Chondrocyte (in vitro differentiated cells): ENCODE measurements around the gene CFAP46. TPM values are rescaled to one million over a fixed set of nuclear protein-coding genes. Genes with fewer than 3 reads are reported as not detected.
A peak's percentile ranks its signal among the peaks of the same experiment; 100 is the strongest.

ENCODE experiments used
- DNase-seq: peaks from one replicate; pipeline ENCODE4 v3.0.0; 2021; ENCODE audit warnings: mixed read lengths, low spot score
- H3K27ac Mint-ChIP-seq: one replicate; pipeline ENCODE4 v1.8.0; 2021; ENCODE audit warnings: mild to moderate bottlenecking, moderate library complexity, mixed read lengths; ENCODE audit not compliant: unreplicated experiment
- H3K27me3 Mint-ChIP-seq: 2 replicates; pipeline ENCODE4 v1.8.0; 2021; ENCODE audit warnings: low read depth, mixed read lengths
- H3K36me3 Mint-ChIP-seq: 2 replicates; pipeline ENCODE4 v1.8.0; 2021; ENCODE audit warnings: low read depth, mixed read lengths
- H3K4me1 Mint-ChIP-seq: 2 replicates; pipeline ENCODE4 v1.8.0; 2021; ENCODE audit warnings: low read depth, mild to moderate bottlenecking, mixed read lengths
- H3K4me3 Mint-ChIP-seq: one replicate; pipeline ENCODE4 v1.8.0; 2021; ENCODE audit warnings: mild to moderate bottlenecking, moderate library complexity, mixed read lengths; ENCODE audit not compliant: unreplicated experiment
- H3K9me3 Mint-ChIP-seq: 2 replicates; pipeline ENCODE4 v1.8.0; 2021; ENCODE audit warnings: low read depth, mixed read lengths
- total RNA-seq: library from RNA; stranded (reverse); gene quantifications from 3 replicates; pipeline ENCODE4 v1.2.1, GENCODE V29; 2021
- TF ChIP-seq, protein P1 (sequence below): fragments of 200-600 bp; sonication (generic); IDR thresholded peaks from 2 replicates; pipeline ENCODE4 v1.5.0; 2021; ENCODE audit warnings: antibody characterized with exemption, mild to moderate bottlenecking, moderate library complexity

The CFAP46 gene
- total RNA-seq, 1 donor from 2014 or later = 0.92 TPM

DNA sequence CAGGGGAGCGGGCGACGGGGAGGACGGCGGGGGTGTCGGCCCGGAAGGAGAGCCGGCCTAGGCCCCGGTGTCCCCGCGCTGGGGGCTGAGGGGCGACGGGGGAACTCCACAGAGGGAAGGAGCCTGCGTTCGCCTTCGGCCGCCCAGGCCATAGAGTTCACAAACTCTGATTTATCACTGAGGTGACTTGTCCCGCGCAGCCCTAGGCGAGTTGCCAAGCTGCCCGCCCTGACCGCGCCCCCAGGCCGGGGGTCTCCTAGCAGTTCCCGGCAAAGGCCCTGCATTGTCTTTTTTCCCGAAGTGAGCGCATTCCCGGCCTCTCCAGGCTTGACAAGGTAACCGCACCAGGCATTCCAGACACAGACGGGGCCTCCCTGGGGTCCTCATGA is 153.5 kb downstream of the CFAP46 start:
- TF ChIP-seq, protein P1, sequence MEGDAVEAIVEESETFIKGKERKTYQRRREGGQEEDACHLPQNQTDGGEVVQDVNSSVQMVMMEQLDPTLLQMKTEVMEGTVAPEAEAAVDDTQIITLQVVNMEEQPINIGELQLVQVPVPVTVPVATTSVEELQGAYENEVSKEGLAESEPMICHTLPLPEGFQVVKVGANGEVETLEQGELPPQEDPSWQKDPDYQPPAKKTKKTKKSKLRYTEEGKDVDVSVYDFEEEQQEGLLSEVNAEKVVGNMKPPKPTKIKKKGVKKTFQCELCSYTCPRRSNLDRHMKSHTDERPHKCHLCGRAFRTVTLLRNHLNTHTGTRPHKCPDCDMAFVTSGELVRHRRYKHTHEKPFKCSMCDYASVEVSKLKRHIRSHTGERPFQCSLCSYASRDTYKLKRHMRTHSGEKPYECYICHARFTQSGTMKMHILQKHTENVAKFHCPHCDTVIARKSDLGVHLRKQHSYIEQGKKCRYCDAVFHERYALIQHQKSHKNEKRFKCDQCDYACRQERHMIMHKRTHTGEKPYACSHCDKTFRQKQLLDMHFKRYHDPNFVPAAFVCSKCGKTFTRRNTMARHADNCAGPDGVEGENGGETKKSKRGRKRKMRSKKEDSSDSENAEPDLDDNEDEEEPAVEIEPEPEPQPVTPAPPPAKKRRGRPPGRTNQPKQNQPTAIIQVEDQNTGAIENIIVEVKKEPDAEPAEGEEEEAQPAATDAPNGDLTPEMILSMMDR = no peak
- Mint-ChIP-seq H3K36me3 (no peaks in the 10 kb centered on the region), H3K4me3 (no peak overlapping the region), H3K27ac (no peak overlapping the region), H3K4me1 (no peaks in the 10 kb centered on the region), H3K27me3 (peaks cover 17% of the 10 kb centered on the region), H3K9me3 (no peaks in the 10 kb centered on the region)
- DNase-seq = no peak

DNA sequence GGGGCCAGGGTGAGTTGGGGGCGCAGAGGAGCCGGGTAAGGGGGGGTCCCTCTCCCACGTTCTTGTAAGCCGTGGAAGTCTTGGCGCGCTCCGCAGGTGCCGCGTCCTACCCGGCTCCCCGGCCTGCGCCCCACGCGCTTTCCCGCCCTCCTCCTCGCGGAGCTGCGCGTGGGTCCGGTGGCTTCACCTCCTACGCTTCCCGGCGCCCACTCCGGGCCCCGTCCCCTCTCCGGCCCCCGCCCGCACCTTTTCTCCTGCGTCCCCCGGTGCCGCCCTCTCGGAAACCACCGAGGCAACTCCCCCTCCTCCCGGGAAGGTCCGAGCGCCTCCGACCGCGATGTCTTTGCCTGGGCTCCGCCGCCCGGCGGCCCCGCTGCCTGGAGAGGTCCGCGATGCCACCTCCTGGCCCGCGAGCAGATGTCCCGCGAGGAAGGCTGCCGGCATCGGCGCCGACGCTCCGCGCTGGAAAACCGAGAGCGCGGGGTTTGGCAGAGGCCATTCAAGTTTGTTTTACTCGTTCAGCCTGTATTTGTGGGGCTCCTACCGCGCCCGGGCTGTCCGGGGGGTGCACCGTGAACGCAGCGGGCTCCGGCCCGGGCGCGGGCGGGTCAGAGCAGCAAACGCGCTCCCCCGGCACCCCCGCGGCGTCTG is 154.1 kb downstream of the CFAP46 start:
- no peak overlapping the region for H3K27ac Mint-ChIP-seq
- TF ChIP-seq, protein P1 = peak; percentile 66
- H3K36me3 Mint-ChIP-seq = peaks cover 3% of the 10 kb centered on the region
- H3K9me3 Mint-ChIP-seq = no peaks in the 10 kb centered on the region
- H3K4me1 Mint-ChIP-seq = no peaks in the 10 kb centered on the region
- H3K27me3 Mint-ChIP-seq = peaks cover 21% of the 10 kb centered on the region
- no peak for DNase-seq
- H3K4me3 Mint-ChIP-seq = no peak overlapping the region

DNA sequence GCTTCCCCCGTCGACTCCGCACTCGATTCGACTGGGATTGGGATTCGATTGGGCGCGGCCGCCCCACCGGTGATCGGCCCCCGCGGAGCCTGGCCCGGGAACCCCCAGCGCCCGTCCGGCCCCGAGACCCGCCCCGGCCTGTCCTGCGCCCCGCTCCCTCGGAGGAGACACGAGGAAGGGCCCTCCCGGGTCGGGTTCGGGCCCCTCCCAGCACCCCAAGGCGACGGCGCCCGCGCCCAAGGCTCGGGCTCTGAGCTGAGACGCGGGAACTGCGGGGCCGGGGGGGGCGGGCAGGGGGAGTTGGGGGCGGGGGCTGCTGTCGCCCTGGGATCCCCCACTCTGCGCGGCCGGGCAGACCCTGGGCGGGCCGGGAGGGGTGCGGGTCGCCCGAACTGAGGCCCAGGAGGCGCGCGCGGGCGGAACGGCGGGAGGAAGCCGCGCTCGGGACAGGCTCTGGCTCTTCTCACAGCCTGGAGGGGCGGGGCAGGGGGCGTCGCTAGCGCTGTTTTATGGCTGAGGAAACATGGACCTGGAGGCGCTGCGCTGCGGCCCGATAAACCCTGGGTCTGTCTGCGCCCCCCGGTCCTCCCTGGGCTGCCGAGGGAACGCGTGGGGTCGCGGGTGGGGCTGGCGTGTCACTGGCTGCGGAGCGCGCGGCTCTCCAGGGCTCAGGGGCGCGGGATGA is 154.7 kb downstream of the CFAP46 start:
- H3K9me3 Mint-ChIP-seq = no peaks in the 10 kb centered on the region
- peaks cover 9% of the 10 kb centered on the region for H3K36me3 Mint-ChIP-seq
- no peak overlapping the region for H3K27ac Mint-ChIP-seq
- peaks cover 17% of the 10 kb centered on the region for H3K27me3 Mint-ChIP-seq
- TF ChIP-seq, protein P1 = no peak
- no peaks in the 10 kb centered on the region for H3K4me1 Mint-ChIP-seq
- DNase-seq = no peak
- no peak overlapping the region for H3K4me3 Mint-ChIP-seq

DNA sequence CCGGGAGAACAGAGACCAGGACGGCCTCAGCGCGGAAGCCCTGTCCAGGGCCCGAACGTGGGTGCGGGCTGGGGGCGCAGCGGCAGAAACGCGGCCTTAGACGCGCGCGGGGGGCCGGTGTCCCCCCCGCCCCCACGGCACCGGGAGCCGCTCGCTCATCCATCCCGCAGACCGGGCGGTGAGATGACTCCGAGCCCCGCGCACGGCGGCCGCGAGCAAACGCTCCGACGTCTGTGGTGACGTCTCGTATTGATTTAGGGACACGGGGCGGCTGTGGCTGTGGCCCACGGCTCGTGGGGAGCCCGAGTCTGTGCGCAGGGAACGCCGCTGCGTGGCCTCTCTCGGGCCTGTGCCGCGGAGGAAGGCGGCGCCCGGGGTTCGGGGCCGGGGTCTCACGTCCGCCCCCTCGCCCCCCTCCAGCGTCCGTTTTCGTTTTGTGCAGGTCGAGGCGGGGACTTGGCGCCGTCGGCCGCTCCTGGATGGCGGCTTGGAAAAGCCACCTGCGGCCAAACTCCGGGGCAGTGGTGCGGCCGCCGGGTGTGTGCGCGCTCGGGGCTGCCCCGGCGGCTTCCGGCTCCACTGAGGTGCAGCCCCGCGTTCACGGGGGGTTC is 155.4 kb downstream of the CFAP46 start:
- Mint-ChIP-seq H3K4me1 (no peaks in the 10 kb centered on the region), H3K4me3 (no peak overlapping the region), H3K36me3 (peaks cover 10% of the 10 kb centered on the region), H3K9me3 (no peaks in the 10 kb centered on the region), H3K27me3 (peaks cover 17% of the 10 kb centered on the region), H3K27ac (no peak overlapping the region)
- DNase-seq = no peak
- TF ChIP-seq, protein P1 = no peak

DNA sequence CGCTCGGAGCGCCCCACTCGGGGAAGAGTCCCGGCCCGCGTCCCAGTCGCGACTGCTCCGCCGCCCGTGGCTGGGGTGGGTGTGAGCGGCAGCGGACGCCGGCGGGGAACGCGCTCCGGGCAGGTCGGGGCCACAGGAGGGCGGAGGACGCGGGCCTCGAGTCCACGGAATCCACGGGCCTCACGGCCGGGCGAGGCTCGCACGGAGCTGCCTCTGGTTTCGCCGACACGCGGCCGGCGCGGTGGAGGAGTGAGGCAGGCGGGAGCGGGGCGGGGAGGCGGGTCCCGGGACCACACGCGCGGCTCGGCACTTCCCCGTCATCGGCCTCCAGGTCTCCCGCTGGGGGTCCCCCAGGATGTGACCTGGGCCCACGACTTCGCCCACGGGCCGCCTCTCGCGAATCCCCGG is 155.9 kb downstream of the CFAP46 start:
- Mint-ChIP-seq H3K9me3 (no peaks in the 10 kb centered on the region), H3K27ac (no peak overlapping the region), H3K4me1 (no peaks in the 10 kb centered on the region), H3K27me3 (peaks cover 17% of the 10 kb centered on the region), H3K4me3 (no peak overlapping the region), H3K36me3 (peaks cover 14% of the 10 kb centered on the region)
- no peak for DNase-seq
- TF ChIP-seq, protein P1 = no peak
